NCI-H2107 treated with DMSO at 0.1 percent for 48 hours (cell line): ENCODE results near the gene SCAMP2.

Experiments
- DNase-seq: peaks from one replicate; lab custom pipeline; 2025; ENCODE audit not compliant: unreplicated experiment; lab: John Stamatoyannopoulos, UW

SCAMP2 gene

GRCh38 chr15:74799255-74799855 is 73.8 kb downstream of the SCAMP2 start:
- no peak for DNase-seq

- DNase-seq = no peak
Observed at GRCh38 chr15:74798388-74799254, 74.5 kb downstream of the SCAMP2 start.

GRCh38 chr15:74795966-74796625 is 77.1 kb downstream of the SCAMP2 start:
- no peak for DNase-seq

GRCh38 chr15:74794970-74795349 is 78.2 kb downstream of the SCAMP2 start:
- DNase-seq = no peak

- DNase-seq = no peak
Observed at GRCh38 chr15:74794248-74794969, 78.8 kb downstream of the SCAMP2 start.
